PC-9 (cell line): ENCODE data around the gene NR2F1-AS1. TPM values are rescaled to one million over a fixed set of nuclear protein-coding genes. Genes with fewer than 3 reads are reported as not detected.
"Not testable (repeated sequence)": the region's sequence is repeated elsewhere in the genome, so short reads cannot be mapped to it uniquely, and the experiment has no call there.

Experiments
- BruUV-seq: library from RNA; stranded (reverse); fragments of 400-500 nt; replicated peaks from 2 replicates; lab custom pipeline; 2021; lab: Mats Ljungman, UMichigan
- CTCF ChIA-PET: fragments of 300-600 bp; sonication (Branson Sonifier 250); formaldehyde crosslinking; loops from one replicate; lab custom pipeline; 2022; ENCODE audit warnings: antibody characterized with exemption; lab: Charles Lee
- POLR2A ChIA-PET: fragments of 300-600 bp; sonication (Branson Sonifier 250); formaldehyde crosslinking; loops from one replicate; lab custom pipeline; 2022; ENCODE audit warnings: antibody characterized with exemption; ENCODE audit not compliant: unreplicated experiment; lab: Charles Lee
- DNase-seq, 2 experiments: peaks; one replicate each; pipeline versions ENCODE4 v3.0.0 to v3.0.0-alpha.2; 2015 to 2022; ENCODE audit warnings: mixed read lengths in 1 of 2
- H2AFZ ChIP-seq: fragments of 200-600 bp; sonication (generic); 2 replicates; pipeline ENCODE4 v1.8.1; 2017; ENCODE audit warnings: antibody characterized with exemption
- H3F3A ChIP-seq: fragments of 200-600 bp; sonication (generic); 2 replicates; pipeline ENCODE4 v1.8.1; 2017; ENCODE audit warnings: antibody characterized with exemption, mild to moderate bottlenecking, low read depth; ENCODE audit not compliant: insufficient read depth
- H3K27ac ChIP-seq: fragments of 200-600 bp; sonication (generic); 2 replicates; pipeline ENCODE4 v1.6.1; 2016; ENCODE audit warnings: mixed run types
- H3K27me3 ChIP-seq: fragments of 200-600 bp; sonication (generic); 2 replicates; pipeline ENCODE4 v1.6.1; 2016; ENCODE audit warnings: low read depth, mixed run types; ENCODE audit not compliant: insufficient read depth
- H3K36me3 ChIP-seq: fragments of 200-600 bp; sonication (generic); 2 replicates; pipeline ENCODE4 v1.6.1; 2016; ENCODE audit warnings: low read depth, mixed run types
- H3K4me1 ChIP-seq: fragments of 200-600 bp; sonication (generic); replicated peaks from 2 replicates; pipeline ENCODE4 v1.6.1; 2016; ENCODE audit warnings: mixed run types; ENCODE audit not compliant: insufficient read depth
- H3K4me2 ChIP-seq: fragments of 200-600 bp; sonication (generic); 2 replicates; pipeline ENCODE4 v1.6.1; 2017; ENCODE audit warnings: mixed run types
- H3K4me3 ChIP-seq: fragments of 200-600 bp; sonication (generic); 2 replicates; pipeline ENCODE4 v1.6.1; 2016; ENCODE audit warnings: mixed run types
- H3K79me2 ChIP-seq: fragments of 200-600 bp; sonication (generic); 2 replicates; pipeline ENCODE4 v1.6.1; 2017; ENCODE audit warnings: low read depth, mixed run types
- H3K9me2 ChIP-seq: fragments of 200-600 bp; sonication (generic); 2 replicates; pipeline ENCODE4 v1.8.1; 2017; ENCODE audit warnings: mild to moderate bottlenecking; ENCODE audit not compliant: insufficient read depth
- H3K9me3 ChIP-seq: fragments of 200-600 bp; sonication (generic); 2 replicates; pipeline ENCODE4 v1.8.1; 2016; ENCODE audit warnings: low read depth; ENCODE audit not compliant: insufficient read depth
- H4K20me1 ChIP-seq: fragments of 200-600 bp; sonication (generic); 2 replicates; pipeline ENCODE4 v1.8.1; 2017; ENCODE audit not compliant: insufficient read depth
- CTCF ChIP-seq: fragments of 200-600 bp; sonication (generic); conservative IDR thresholded peaks from 2 replicates; pipeline ENCODE4 v1.6.1; 2017; ENCODE audit warnings: mixed run types, antibody characterized with exemption, mild to moderate bottlenecking, moderate library complexity
- EZH2 ChIP-seq: fragments of 200-600 bp; sonication (generic); IDR thresholded peaks from 2 replicates; pipeline ENCODE4 v1.8.0; 2017; ENCODE audit warnings: antibody characterized with exemption, low read depth
- intact Hi-C: fragments of 100-400 bp; cut with micrococcal nuclease; formaldehyde crosslinking; loops from one replicate; pipeline ENCODE4 v1.10.0; 2022; ENCODE audit not compliant: unreplicated experiment
- total RNA-seq: library from RNA; stranded (reverse); gene quantifications from 2 replicates; pipeline ENCODE4 v1.2.3, GENCODE V29; 2021

The NR2F1-AS1 gene
- total RNA-seq, 1 experiment from 2014 or later = 6.0 TPM

GRCh38 chr5:93557021-93557604 is 23.9 kb downstream of the NR2F1-AS1 start:
- no peaks in the 10 kb centered on the region for H3K9me2 ChIP-seq
- no peaks in the 10 kb centered on the region for H3K27me3 ChIP-seq
- no peak overlapping the region for H3K4me3 ChIP-seq
- H3F3A ChIP-seq = no peaks in the 10 kb centered on the region
- no peaks in the 10 kb centered on the region for H3K79me2 ChIP-seq
- no peak overlapping the region for H3K4me2 ChIP-seq
- no peaks in the 10 kb centered on the region for H3K4me1 ChIP-seq
- TF ChIP-seq EZH2 = no peak
- intact Hi-C loops = no loop called here
- ChIA-PET POLR2A (no interaction called here), CTCF (no interaction called here)
- DNase-seq = no peak
- no peaks in the 10 kb centered on the region; the same call in 1 of the 2 replicates for H4K20me1 ChIP-seq
- no peak overlapping the region for H2AFZ ChIP-seq
- H3K9me3 ChIP-seq = no peaks in the 10 kb centered on the region
- no TSS peak for BruUV-seq
- peaks cover 21% of the 10 kb centered on the region for H3K36me3 ChIP-seq
- H3K27ac ChIP-seq = no peak overlapping the region

- H3K4me2 ChIP-seq, H3K4me3 ChIP-seq, BruUV-seq, intact Hi-C loops, H3F3A ChIP-seq, H3K27ac ChIP-seq, H2AFZ ChIP-seq, H3K9me3 ChIP-seq, H3K27me3 ChIP-seq, CTCF ChIA-PET, POLR2A ChIA-PET, H3K9me2 ChIP-seq, H3K4me1 ChIP-seq, H4K20me1 ChIP-seq, H3K79me2 ChIP-seq, DNase-seq: not testable (repeated sequence)
- H3K36me3 ChIP-seq = peaks cover 15% of the 10 kb centered on the region
These were observed 31.4 kb downstream of the NR2F1-AS1 start for GRCh38 chr5:93549594-93549993.

GRCh38 chr5:93545872-93546271 is 35.1 kb downstream of the NR2F1-AS1 start:
- no peaks in the 10 kb centered on the region for H4K20me1 ChIP-seq
- CTCF ChIA-PET = no interaction called here
- H3K4me2 ChIP-seq = no peak overlapping the region
- H3K27me3 ChIP-seq = no peaks in the 10 kb centered on the region
- intact Hi-C loops = no loop called here
- no TSS peak for BruUV-seq
- no peak for TF ChIP-seq EZH2
- TF ChIP-seq CTCF = no peak
- H3K4me1 ChIP-seq = no peaks in the 10 kb centered on the region
- no peaks in the 10 kb centered on the region for H3K79me2 ChIP-seq
- no peaks in the 10 kb centered on the region for H3K9me3 ChIP-seq
- no peak overlapping the region for H3K4me3 ChIP-seq
- POLR2A ChIA-PET = no interaction called here
- DNase-seq = no peak
- no peak overlapping the region for H3K27ac ChIP-seq
- H3K9me2 ChIP-seq = no peaks in the 10 kb centered on the region
- 0 out of 2 replicates have a peak, but pooled peaks cover 8% of the 10 kb centered on the region for H3K36me3 ChIP-seq
- H3F3A ChIP-seq = no peaks in the 10 kb centered on the region
- H2AFZ ChIP-seq = no peak overlapping the region

- Histone ChIP-seq H3K4me1 (no peaks in the 10 kb centered on the region), H4K20me1 (no peaks in the 10 kb centered on the region), H3K79me2 (no peaks in the 10 kb centered on the region), H3K9me3 (no peaks in the 10 kb centered on the region), H3K27me3 (no peaks in the 10 kb centered on the region), H3K27ac (no peak overlapping the region), H3F3A (no peaks in the 10 kb centered on the region), H2AFZ (no peak overlapping the region), H3K4me2 (no peak overlapping the region), H3K4me3 (no peak overlapping the region), H3K9me2 (no peaks in the 10 kb centered on the region), H3K36me3 (0 out of 2 replicates have a peak, but pooled peaks cover 3% of the 10 kb centered on the region)
- intact Hi-C loops = no loop called here
- no peak for DNase-seq
- CTCF ChIA-PET = no interaction called here
- POLR2A ChIA-PET = no interaction called here
- TF ChIP-seq EZH2 (no peak), CTCF (no peak)
- no TSS peak for BruUV-seq
These were observed 48.6 kb downstream of the NR2F1-AS1 start for GRCh38 chr5:93532370-93532769.

GRCh38 chr5:93521815-93522214 is 59.2 kb downstream of the NR2F1-AS1 start:
- DNase-seq, H3K27ac ChIP-seq, H3K4me1 ChIP-seq, BruUV-seq, H3K27me3 ChIP-seq, H3K79me2 ChIP-seq, H3K9me3 ChIP-seq, H3K4me2 ChIP-seq, H3K36me3 ChIP-seq, intact Hi-C loops, CTCF ChIA-PET, H3K4me3 ChIP-seq, H4K20me1 ChIP-seq, H3F3A ChIP-seq, H2AFZ ChIP-seq, H3K9me2 ChIP-seq: not testable (repeated sequence)
- POLR2A ChIA-PET = interaction anchor here (0.6 kb wide), 1 partner anchor 1216 kb away, joined by 5 read pairs; no protein-coding TSS in a partner anchor
